Activated CD4-positive, alpha-beta T cell treated with anti-CD3 and anti-CD28 coated beads, Interleukin-2, amount 10 ng/mL, durations not matched to agents 7 days and 5 days (primary cell): ENCODE data around the gene SCRN1. TPM values are rescaled to one million over a fixed set of nuclear protein-coding genes. Genes with fewer than 3 reads are reported as not detected.
A peak's percentile ranks its signal among the peaks of the same experiment; 100 is the strongest.

ENCODE experiments used
- CTCF ChIA-PET: fragments of 350-600 bp; sonication (Branson Sonifier 250); formaldehyde crosslinking; loops from one replicate; lab custom pipeline; 2021; ENCODE audit warnings: antibody characterized with exemption; lab: Charles Lee
- POLR2A ChIA-PET: fragments of 350-600 bp; sonication (Branson Sonifier 250); formaldehyde crosslinking; loops from one replicate; lab custom pipeline; 2021; ENCODE audit warnings: antibody characterized with exemption; lab: Charles Lee
- DNase-seq: peaks from one replicate; pipeline ENCODE4 v3.0.0-alpha.2; 2020
- H3K27ac Mint-ChIP-seq: one replicate; pipeline ENCODE4 v1.8.0; 2021; ENCODE audit warnings: mild to moderate bottlenecking, moderate library complexity, mixed read lengths
- H3K27me3 Mint-ChIP-seq: one replicate; pipeline ENCODE4 v1.8.0; 2021; ENCODE audit warnings: mixed read lengths
- H3K36me3 Mint-ChIP-seq: one replicate; pipeline ENCODE4 v1.8.0; 2021; ENCODE audit warnings: low read depth, mixed read lengths
- H3K4me1 Mint-ChIP-seq: one replicate; pipeline ENCODE4 v1.8.0; 2021; ENCODE audit warnings: mixed read lengths
- H3K4me3 Mint-ChIP-seq: one replicate; pipeline ENCODE4 v1.8.0; 2021; ENCODE audit warnings: mild to moderate bottlenecking, moderate library complexity, mixed read lengths
- H3K9me3 Mint-ChIP-seq: one replicate; pipeline ENCODE4 v1.8.0; 2021; ENCODE audit warnings: mixed read lengths
- total RNA-seq, 2 experiments: library from RNA; stranded (reverse); gene quantifications; one replicate each; pipeline ENCODE4 v1.2.3, GENCODE V29; 2021

The SCRN1 gene
- total RNA-seq, 2 experiments from 2014 or later = 2.1 TPM

DNA sequence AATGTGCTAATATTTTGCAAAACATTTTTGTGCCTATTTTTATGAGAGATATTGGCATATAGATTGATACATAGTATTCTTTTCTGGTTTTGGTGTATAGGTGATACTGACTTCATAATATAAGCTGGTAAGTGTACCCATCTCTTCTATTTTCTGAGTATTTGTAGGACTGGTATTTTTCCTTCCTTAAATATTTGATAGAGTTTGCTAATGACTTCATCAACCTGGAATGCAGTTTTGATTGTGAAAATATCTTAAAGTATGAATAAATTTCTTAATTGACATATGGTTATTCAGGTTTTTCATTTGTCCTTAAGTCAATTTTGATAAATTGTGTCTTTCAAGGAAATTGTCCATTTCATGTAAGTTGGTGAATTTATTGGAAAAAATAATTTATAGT is 6.1 kb upstream of the SCRN1 start:
- peaks cover 18% of the 10 kb centered on the region for H3K9me3 Mint-ChIP-seq
- POLR2A ChIA-PET = no interaction called here
- CTCF ChIA-PET = no interaction called here
- H3K36me3 Mint-ChIP-seq = peaks cover 2% of the 10 kb centered on the region
- H3K4me1 Mint-ChIP-seq = no peaks in the 10 kb centered on the region
- H3K4me3 Mint-ChIP-seq = no peak overlapping the region
- H3K27me3 Mint-ChIP-seq = peaks cover 48% of the 10 kb centered on the region
- no peak overlapping the region for H3K27ac Mint-ChIP-seq
- DNase-seq = no peak

DNA sequence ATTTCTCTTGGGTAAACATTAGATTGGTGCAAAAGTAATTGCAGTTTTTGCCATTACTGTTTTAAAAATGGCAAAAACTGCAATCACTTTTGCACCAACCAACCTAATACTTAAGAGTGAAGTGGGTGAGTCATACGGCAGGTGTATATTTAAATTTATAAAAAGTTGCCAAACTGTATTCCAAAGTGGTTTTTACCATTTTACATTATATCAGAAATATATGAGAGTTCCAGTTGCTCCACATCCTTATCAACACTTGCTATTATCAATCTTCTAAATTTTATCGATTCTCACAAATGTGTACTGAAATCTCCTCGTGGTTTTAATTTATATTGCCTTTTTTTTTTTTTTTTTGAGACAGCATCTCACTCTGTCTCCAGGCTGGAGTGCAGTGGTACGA is 3.5 kb upstream of the SCRN1 start:
- H3K27ac Mint-ChIP-seq = no peak overlapping the region
- no peak overlapping the region for H3K4me3 Mint-ChIP-seq
- peaks cover 53% of the 10 kb centered on the region for H3K27me3 Mint-ChIP-seq
- peaks cover 18% of the 10 kb centered on the region for H3K9me3 Mint-ChIP-seq
- H3K4me1 Mint-ChIP-seq = peaks cover 10% of the 10 kb centered on the region
- POLR2A ChIA-PET = no interaction called here
- CTCF ChIA-PET = no interaction called here
- no peak for DNase-seq
- H3K36me3 Mint-ChIP-seq = peaks cover 10% of the 10 kb centered on the region

DNA sequence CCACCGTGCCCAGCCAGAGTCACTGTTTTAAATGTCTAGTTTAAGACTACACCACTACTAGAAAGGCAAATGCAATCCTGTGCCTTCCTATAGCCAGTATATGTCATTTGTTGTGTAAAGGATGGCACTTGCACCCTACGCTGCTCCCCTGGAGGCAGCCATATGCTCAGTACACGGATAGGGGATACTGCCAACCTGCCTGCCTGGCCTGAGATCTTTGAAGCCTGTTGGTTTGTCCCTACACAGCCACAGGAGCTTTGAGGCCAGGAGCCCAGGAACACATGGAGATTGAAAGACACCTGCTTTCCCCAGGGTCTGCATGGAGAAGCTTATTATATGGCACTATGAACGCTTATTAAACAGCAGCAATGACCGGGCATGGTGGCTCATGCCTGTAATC is 2.3 kb upstream of the SCRN1 start:
- H3K4me3 Mint-ChIP-seq = no peak overlapping the region
- no peak overlapping the region for H3K27ac Mint-ChIP-seq
- no peak for DNase-seq
- peaks cover 18% of the 10 kb centered on the region for H3K9me3 Mint-ChIP-seq
- H3K36me3 Mint-ChIP-seq = peaks cover 14% of the 10 kb centered on the region
- peaks cover 58% of the 10 kb centered on the region for H3K27me3 Mint-ChIP-seq
- H3K4me1 Mint-ChIP-seq = peaks cover 13% of the 10 kb centered on the region
- ChIA-PET POLR2A (no interaction called here), CTCF (interaction anchor here (1.1 kb wide), 1 partner anchor 11 kb away, joined by 3 read pairs; no protein-coding TSS in a partner anchor)

DNA sequence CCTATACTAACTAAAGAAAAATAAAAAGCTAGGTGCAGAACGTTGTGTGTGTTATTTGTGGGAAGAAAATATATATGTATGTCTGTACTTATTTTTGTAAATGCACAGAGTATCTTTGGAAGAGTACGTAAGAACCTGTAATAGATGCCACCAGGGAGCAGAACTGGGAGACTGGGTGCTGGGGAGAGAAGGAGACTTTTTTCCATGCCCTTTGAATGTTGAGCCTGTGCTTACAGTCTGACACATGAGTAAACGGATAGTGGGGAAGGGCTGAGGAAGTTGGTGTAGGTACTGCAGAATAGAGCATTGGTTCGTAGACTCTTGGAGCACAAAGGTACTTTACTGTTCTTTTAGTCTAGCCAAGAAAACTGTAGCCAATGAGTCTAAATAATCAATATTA is 1.3 kb upstream of the SCRN1 start:
- H3K27me3 Mint-ChIP-seq = peaks cover 53% of the 10 kb centered on the region
- peaks cover 12% of the 10 kb centered on the region for H3K36me3 Mint-ChIP-seq
- DNase-seq = no peak
- H3K27ac Mint-ChIP-seq = no peak overlapping the region
- peaks cover 13% of the 10 kb centered on the region for H3K4me1 Mint-ChIP-seq
- peaks cover 13% of the 10 kb centered on the region for H3K9me3 Mint-ChIP-seq
- ChIA-PET CTCF (no interaction called here), POLR2A (no interaction called here)
- H3K4me3 Mint-ChIP-seq = no peak overlapping the region

DNA sequence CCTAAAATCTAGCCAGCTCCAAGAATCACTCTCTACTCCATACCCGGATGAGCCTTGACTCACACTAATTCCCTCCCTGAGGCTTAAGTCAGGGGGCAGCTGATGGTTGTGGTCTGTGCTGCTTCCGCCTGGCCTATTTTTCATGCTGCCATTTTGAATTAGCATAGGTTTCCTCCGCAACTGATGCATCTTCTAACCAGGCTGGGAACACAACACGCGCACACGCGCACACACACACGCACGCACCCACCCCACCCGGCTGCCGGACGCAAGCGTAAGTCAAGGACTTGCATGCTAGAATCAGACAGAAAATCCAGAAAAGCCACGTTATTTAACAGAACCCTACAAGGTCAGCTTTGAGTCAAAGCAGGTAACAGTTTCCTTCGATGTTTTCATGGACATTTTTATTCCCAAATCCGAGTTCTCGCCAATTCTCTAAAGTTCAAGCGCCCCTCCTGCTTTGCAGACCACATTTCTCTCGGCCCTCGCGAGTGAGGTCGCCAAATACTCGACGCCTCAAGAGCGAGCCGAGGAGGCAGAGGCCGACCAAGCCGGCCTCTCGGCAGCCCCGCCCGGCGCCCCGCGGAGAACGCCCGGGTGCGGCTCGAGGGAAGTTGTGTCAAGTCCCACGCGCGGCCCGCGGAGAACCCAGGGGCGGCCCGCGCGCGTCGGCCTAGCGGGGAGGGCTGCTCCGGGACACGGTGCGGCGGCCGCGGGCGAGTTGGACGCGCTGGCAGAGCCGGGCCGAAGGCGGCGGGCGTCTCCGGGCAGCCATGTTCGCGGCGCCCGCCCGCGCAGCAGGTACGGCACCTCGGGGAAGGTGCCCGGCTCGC is 961 bp downstream of the SCRN1 start:
- peak overlapping the region; percentile 79 for H3K27ac Mint-ChIP-seq
- ChIA-PET POLR2A (no interaction called here), CTCF (interaction anchor here (0.7 kb wide), 1 partner anchor 318 kb away, joined by 5 read pairs; no protein-coding TSS in a partner anchor)
- H3K27me3 Mint-ChIP-seq = peaks cover 54% of the 10 kb centered on the region
- H3K4me3 Mint-ChIP-seq = peak overlapping the region; percentile 63
- H3K4me1 Mint-ChIP-seq = peaks cover 16% of the 10 kb centered on the region
- H3K36me3 Mint-ChIP-seq = peaks cover 12% of the 10 kb centered on the region
- peak; percentile 11 for DNase-seq
- peaks cover 11% of the 10 kb centered on the region for H3K9me3 Mint-ChIP-seq

DNA sequence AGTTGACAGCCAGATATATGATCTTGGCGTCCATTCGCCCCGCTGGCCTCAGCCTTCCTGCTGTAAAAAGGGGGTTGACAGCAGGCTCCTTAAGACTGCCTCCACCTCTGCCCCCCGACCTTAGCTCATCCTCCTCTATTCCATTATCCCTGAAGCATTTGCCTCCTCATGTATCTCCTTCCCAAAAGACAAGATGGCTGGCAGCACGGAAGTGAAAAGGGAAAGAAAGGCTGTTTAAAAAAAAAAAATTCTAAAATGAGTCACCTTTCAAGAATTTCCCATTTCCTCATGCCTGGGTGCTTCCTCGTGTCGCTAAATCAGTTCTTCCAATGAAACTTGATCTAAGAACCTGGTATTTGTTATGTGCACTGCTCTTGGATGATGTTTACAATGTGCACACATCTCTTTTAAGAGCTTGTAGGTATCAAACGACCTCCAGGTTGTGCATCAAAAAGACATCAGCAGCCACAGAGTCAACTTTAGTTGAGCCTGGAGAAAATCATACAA is 1.7 kb downstream of the SCRN1 start:
- peaks cover 12% of the 10 kb centered on the region for H3K36me3 Mint-ChIP-seq
- H3K9me3 Mint-ChIP-seq = peaks cover 9% of the 10 kb centered on the region
- H3K27ac Mint-ChIP-seq = peak overlapping the region; percentile 79
- peaks cover 16% of the 10 kb centered on the region for H3K4me1 Mint-ChIP-seq
- ChIA-PET POLR2A (no interaction called here), CTCF (interaction anchor here (0.7 kb wide), 1 partner anchor 319 kb away, joined by 5 read pairs; no protein-coding TSS in a partner anchor)
- peak overlapping the region; percentile 63 for H3K4me3 Mint-ChIP-seq
- DNase-seq = no peak
- H3K27me3 Mint-ChIP-seq = peaks cover 51% of the 10 kb centered on the region

DNA sequence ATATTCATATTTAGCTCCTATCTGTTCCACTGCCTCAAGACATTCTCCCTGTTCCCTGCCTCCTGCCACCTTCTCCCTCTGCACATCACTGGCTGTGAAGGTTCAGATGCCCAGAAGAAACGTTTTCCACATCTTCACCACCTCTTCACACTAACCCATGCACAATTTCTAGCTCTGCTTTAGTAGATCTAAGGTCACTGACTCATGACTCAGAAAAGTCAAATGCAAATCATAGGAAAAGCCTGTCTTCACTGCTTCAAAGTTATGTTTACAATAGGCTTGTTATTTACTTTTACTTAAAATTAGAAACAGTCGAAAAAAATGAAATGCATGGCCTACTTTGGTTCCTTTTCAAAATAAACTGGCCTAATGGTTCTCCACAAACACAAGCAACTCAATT is 2.5 kb downstream of the SCRN1 start:
- Mint-ChIP-seq H3K27ac (no peak overlapping the region), H3K27me3 (peaks cover 45% of the 10 kb centered on the region), H3K4me1 (peaks cover 16% of the 10 kb centered on the region), H3K4me3 (no peak overlapping the region), H3K36me3 (peaks cover 12% of the 10 kb centered on the region), H3K9me3 (peaks cover 4% of the 10 kb centered on the region)
- DNase-seq = no peak
- ChIA-PET POLR2A (no interaction called here), CTCF (no interaction called here)

DNA sequence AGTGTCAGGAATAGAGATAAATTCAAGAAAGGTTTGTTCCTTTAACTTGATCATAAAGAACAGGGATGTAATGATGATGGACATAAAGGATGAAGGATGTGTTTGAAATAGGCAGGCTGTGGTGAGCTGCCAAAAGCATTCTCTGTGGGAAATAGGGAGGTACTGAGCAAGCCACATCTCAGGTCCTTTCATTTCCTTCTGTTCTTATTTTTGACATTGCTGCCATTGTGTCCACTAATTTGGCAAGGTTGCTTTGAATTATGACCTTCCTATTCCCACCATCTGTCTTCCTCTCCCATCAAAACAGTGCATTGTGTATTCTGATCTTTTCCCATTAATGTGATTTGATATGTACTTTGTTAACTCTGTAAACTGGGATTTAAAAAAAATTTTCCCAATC is 9.4 kb downstream of the SCRN1 start:
- no peak for DNase-seq
- no peaks in the 10 kb centered on the region for H3K4me1 Mint-ChIP-seq
- H3K9me3 Mint-ChIP-seq = no peaks in the 10 kb centered on the region
- peaks cover 26% of the 10 kb centered on the region for H3K27me3 Mint-ChIP-seq
- no peaks in the 10 kb centered on the region for H3K36me3 Mint-ChIP-seq
- CTCF ChIA-PET = no interaction called here
- no peak overlapping the region for H3K4me3 Mint-ChIP-seq
- H3K27ac Mint-ChIP-seq = no peak overlapping the region
- POLR2A ChIA-PET = no interaction called here

DNA sequence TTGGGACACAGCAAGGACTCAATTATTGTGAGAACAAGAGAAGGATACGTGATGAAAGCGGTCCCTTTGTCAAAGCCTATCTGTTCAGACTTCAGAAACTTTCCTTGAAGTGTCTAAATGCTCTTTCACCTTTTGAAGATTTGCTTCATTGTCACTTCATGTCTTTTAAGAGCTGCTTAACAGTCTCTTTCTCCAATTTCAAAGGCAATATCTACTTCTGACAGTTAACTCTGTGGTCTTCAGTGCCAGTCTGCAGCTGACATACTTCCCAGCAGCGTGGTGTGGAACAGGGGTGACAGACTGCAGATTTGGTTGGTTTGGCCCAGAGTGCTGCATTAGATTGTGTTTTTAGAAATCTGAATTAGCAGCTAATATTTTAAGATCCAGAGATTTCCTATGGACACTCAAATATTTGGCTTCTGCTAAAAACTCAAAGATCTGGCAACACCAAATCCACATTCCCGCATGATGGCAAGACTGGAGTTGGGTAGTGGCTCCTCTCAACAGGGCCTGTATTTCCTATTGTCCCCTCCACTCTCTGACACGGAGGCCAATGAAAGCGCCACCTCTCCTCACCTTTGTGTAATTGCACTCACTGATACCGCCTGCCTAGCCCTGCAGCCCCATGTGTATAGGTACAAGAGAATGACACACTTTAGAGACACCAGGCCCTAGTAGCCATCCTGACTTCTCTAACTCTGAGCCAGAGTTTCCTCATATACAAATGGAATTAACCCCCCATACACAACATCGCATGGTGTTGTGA is 11.5 kb downstream of the SCRN1 start:
- DNase-seq = no peak
- Mint-ChIP-seq H3K27ac (no peak overlapping the region), H3K9me3 (no peaks in the 10 kb centered on the region), H3K27me3 (peaks cover 25% of the 10 kb centered on the region), H3K4me3 (no peak overlapping the region), H3K36me3 (no peaks in the 10 kb centered on the region), H3K4me1 (no peaks in the 10 kb centered on the region)
- CTCF ChIA-PET = no interaction called here
- POLR2A ChIA-PET = no interaction called here

DNA sequence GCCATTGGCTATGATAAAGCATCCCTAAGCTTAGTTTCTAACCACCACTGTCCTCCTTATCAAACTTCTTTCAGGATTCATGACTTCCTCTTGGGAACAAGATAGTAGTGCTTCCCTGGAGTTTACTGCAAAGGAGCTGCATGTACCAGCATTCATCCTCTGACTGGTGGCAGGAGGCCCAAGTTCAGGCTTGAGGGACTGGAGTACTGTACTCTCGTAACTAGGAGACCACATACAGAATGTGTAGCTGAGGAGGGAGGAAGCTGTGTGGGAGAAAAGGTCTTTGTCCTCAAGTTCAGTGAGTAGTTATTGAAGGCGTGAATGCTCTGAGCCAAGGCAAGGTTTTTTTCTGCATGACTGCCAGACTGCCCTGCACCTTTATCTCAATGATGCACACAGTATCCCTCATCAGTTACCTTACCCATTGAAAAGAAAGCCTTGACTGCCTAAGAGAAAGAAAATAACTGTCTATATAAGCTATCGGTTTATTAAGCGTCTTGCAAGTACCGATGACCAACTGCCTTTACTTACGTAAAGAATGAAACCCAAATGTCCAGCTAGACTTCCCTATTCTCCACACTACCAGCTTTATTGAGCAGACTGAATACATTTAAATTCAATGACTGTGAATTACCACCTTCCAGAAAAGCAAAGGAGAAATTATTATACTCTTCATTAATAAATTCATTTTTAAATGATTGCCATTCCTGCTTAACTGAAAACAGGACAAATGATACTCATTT is 12.8 kb downstream of the SCRN1 start:
- DNase-seq = no peak
- Mint-ChIP-seq H3K9me3 (no peaks in the 10 kb centered on the region), H3K4me3 (no peak overlapping the region), H3K27me3 (peaks cover 21% of the 10 kb centered on the region), H3K27ac (no peak overlapping the region), H3K4me1 (no peaks in the 10 kb centered on the region), H3K36me3 (no peaks in the 10 kb centered on the region)
- POLR2A ChIA-PET = no interaction called here
- CTCF ChIA-PET = no interaction called here

DNA sequence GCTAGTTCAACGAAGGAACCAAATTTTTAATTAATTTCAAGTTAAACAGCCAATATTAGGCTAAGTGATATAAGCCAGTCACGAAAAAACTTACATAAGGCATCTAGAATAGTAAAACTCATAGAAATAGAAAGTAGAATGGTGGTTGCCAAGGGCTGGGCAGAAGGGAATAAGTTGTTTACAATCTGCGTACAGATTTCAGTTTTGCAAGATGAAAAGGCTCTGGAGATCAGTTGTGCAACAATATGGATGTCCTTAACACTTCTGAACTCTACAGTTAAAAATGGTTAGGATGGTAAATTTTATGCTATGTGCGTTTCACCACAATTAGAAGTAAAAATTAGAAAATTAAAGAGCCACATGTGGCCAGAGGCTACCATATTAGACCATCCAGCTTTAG is 13.3 kb downstream of the SCRN1 start:
- POLR2A ChIA-PET = no interaction called here

DNA sequence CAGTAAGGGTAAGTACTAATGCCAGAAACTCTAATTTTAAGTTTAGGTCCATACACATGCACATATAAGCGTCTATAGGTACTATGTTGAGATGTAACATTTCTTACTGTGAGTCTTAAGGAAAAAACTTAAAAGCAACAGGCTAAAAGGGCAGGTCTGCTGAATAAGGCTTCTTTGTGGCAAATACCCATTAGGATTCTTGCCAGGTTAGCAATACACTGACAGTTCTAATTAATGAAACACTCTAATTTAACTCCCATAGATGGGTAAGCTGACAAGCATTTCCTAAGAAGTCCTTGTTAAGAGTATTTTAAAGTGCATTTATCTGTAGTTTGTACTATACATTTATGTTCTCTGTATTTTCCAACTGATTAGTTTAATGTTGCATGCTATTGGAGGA is 14.0 kb downstream of the SCRN1 start:
- Mint-ChIP-seq H3K4me1 (peaks cover under 1% of the 10 kb centered on the region), H3K27ac (no peak overlapping the region), H3K27me3 (peaks cover 15% of the 10 kb centered on the region), H3K36me3 (no peaks in the 10 kb centered on the region), H3K4me3 (no peak overlapping the region), H3K9me3 (no peaks in the 10 kb centered on the region)
- CTCF ChIA-PET = no interaction called here
- no peak for DNase-seq
- POLR2A ChIA-PET = no interaction called here

More for the DNA sequence above, 13.3 kb downstream of the SCRN1 start:
- no peaks in the 10 kb centered on the region for H3K4me1 Mint-ChIP-seq
- CTCF ChIA-PET = no interaction called here
- no peak overlapping the region for H3K4me3 Mint-ChIP-seq
- no peaks in the 10 kb centered on the region for H3K36me3 Mint-ChIP-seq
- DNase-seq = no peak
- H3K27me3 Mint-ChIP-seq = peaks cover 18% of the 10 kb centered on the region
- no peak overlapping the region for H3K27ac Mint-ChIP-seq
- H3K9me3 Mint-ChIP-seq = no peaks in the 10 kb centered on the region
